HUDEP-2 (cell line): ENCODE measurements around the gene OR5D14.

Experiments
- DNase-seq, 76 experiments: peaks; one replicate each; lab custom pipeline; 2025; ENCODE audit not compliant: unreplicated experiment in 76 of 76; lab: John Stamatoyannopoulos, UW

OR5D14 gene

GRCh38 chr11:55795256-55795655 is at the start of gene OR5D14:
Gene OR5D14, plus strand, starts transcription at chr11:55795556. Its CDS starts 0 bp downstream, at chr11:55795556.
- no peak for DNase-seq

GRCh38 chr11:55773138-55773537 is 22.2 kb upstream of the OR5D14 start, which contains the start of gene OR5D13:
Gene OR5D13, plus strand, starts transcription at chr11:55773438. Its CDS starts 0 bp downstream, at chr11:55773438.
- no peak for DNase-seq

GRCh38 chr11:55791606-55792005 is 3.8 kb upstream of the OR5D14 start:
- DNase-seq: no peak

- no peak for DNase-seq
These were observed 2.0 kb upstream of the OR5D14 start for GRCh38 chr11:55793321-55793720.

GRCh38 chr11:55806248-55806647 is 10.9 kb downstream of the OR5D14 start:
- no peak for DNase-seq

- DNase-seq: no peak
These were observed 15.7 kb downstream of the OR5D14 start, which contains the start of gene OR5L1 for GRCh38 chr11:55811067-55811466. Gene OR5L1, plus strand, starts transcription at chr11:55811367. Its CDS starts 100 bp downstream, at chr11:55811467.

GRCh38 chr11:55819330-55819729 is 24.0 kb downstream of the OR5D14 start, which contains the start of gene OR5D18:
Gene OR5D18, plus strand, starts transcription at chr11:55819630. Its CDS starts 0 bp downstream, at chr11:55819630.
- no peak for DNase-seq

GRCh38 chr11:55826919-55827318 is 31.6 kb downstream of the OR5D14 start, which contains the start of gene OR5L2:
Gene OR5L2, plus strand, starts transcription at chr11:55827219. Its CDS starts 0 bp downstream, at chr11:55827219.
- no peak for DNase-seq

GRCh38 chr11:55838452-55838851 is 43.1 kb downstream of the OR5D14 start, which contains the start of gene OR5D16:
Gene OR5D16, plus strand, starts transcription at chr11:55838752. Its CDS starts 0 bp downstream, at chr11:55838752.
- DNase-seq: no peak
